ENCODE results near the gene LCN9.

Gene LCN9

DNA sequence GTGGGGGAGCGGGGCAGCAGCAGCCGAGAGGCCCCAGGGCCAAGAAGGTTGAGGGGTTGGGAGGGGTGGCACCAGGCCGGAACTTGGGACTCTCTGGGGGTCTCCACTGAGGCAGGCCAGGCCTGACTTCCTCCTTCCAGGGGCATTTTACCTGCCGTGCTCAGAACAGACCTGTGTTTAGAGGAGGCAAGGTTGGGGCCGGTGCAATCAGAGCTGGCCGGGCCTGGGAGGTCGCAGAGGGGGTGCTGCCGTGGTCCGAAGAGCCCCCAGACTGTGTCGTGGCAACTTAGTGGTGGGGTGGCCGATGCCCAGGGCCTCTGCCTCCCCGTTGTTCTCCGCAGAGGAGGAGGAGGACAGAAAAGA is 45.6 kb upstream of the LCN9 start:
- no peak overlapping the region for H3K4me3 ChIP-seq (replicated peaks; ENCODE audit: low read depth, low read length)
- TF ChIP-seq, protein P1, sequence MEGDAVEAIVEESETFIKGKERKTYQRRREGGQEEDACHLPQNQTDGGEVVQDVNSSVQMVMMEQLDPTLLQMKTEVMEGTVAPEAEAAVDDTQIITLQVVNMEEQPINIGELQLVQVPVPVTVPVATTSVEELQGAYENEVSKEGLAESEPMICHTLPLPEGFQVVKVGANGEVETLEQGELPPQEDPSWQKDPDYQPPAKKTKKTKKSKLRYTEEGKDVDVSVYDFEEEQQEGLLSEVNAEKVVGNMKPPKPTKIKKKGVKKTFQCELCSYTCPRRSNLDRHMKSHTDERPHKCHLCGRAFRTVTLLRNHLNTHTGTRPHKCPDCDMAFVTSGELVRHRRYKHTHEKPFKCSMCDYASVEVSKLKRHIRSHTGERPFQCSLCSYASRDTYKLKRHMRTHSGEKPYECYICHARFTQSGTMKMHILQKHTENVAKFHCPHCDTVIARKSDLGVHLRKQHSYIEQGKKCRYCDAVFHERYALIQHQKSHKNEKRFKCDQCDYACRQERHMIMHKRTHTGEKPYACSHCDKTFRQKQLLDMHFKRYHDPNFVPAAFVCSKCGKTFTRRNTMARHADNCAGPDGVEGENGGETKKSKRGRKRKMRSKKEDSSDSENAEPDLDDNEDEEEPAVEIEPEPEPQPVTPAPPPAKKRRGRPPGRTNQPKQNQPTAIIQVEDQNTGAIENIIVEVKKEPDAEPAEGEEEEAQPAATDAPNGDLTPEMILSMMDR (IDR thresholded peaks at IDR 0.05; ENCODE audit: low read length, missing control alignments) = no peak
- no peak for DNase-seq (ENCODE audit: low read depth)

GRCh38 chr9:135617991-135618411 is 45.1 kb upstream of the LCN9 start:
- TF ChIP-seq, protein P1 (IDR thresholded peaks at IDR 0.05; ENCODE audit: low read length, missing control alignments) = no peak
- no peak overlapping the region for H3K4me3 ChIP-seq (replicated peaks; ENCODE audit: low read depth, low read length)
- DNase-seq (ENCODE audit: low read depth) = no peak

- no peak for DNase-seq (ENCODE audit: low read depth)
- H3K4me3 ChIP-seq (replicated peaks; ENCODE audit: low read depth, low read length) = no peak overlapping the region
- TF ChIP-seq, protein P1 (IDR thresholded peaks at IDR 0.05; ENCODE audit: low read length, missing control alignments) = no peak
Measured at GRCh38 chr9:135618866-135619598, 44.1 kb upstream of the LCN9 start.

DNA sequence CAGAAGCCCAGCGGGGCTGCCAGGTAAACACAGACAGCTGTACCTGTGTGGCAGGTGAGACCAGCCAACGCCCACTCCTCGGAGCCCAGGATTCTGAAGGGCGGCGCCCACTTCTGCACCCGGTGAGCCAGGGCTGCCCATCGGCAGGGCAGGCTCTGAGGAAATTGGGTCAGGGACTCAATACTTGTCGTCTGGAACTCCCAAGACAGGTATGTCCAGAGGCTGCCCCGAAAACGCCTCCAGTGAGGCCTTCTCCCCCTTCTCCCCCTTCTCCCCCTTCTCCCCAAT is 43.6 kb upstream of the LCN9 start:
- no peak overlapping the region for H3K4me3 ChIP-seq (replicated peaks; ENCODE audit: low read depth, low read length)
- TF ChIP-seq, protein P1 (IDR thresholded peaks at IDR 0.05; ENCODE audit: low read length, missing control alignments) = no peak
- DNase-seq (ENCODE audit: low read depth) = no peak

GRCh38 chr9:135620558-135620957 is 42.6 kb upstream of the LCN9 start:
- TF ChIP-seq, protein P1 (IDR thresholded peaks at IDR 0.05; ENCODE audit: low read length, missing control alignments) = no peak
- no peak for DNase-seq (ENCODE audit: low read depth)

GRCh38 chr9:135622415-135623020 is 40.6 kb upstream of the LCN9 start:
- H3K4me3 ChIP-seq (replicated peaks; ENCODE audit: low read depth, low read length) = no peak overlapping the region
- TF ChIP-seq, protein P1 (IDR thresholded peaks at IDR 0.05; ENCODE audit: low read length, missing control alignments) = no peak
- DNase-seq (ENCODE audit: low read depth) = no peak

More at GRCh38 chr9:135620558-135620957, 42.6 kb upstream of the LCN9 start:
- H3K4me3 ChIP-seq (replicated peaks; ENCODE audit: low read depth, low read length) = no peak overlapping the region

- TF ChIP-seq, protein P1 (IDR thresholded peaks at IDR 0.05; ENCODE audit: low read length, missing control alignments) = no peak
- no peak for DNase-seq (ENCODE audit: low read depth)
- no peak overlapping the region for H3K4me3 ChIP-seq (replicated peaks; ENCODE audit: low read depth, low read length)
Measured at GRCh38 chr9:135624282-135624681, 38.8 kb upstream of the LCN9 start.
